Neural progenitor cell (in vitro differentiated cells): ENCODE measurements around the gene SLC2A9.

Experiments used
- CTCF ChIP-seq: fragments of 200-600 bp; sonication (generic); IDR thresholded peaks from 2 replicates; pipeline ENCODE4 v1.5.1; 2017; ENCODE audit warnings: antibody characterized with exemption, mild to moderate bottlenecking
- EZH2 ChIP-seq: fragments of 200-600 bp; sonication (generic); IDR thresholded peaks from 2 replicates; pipeline ENCODE4 v1.6.1; 2017; ENCODE audit warnings: antibody characterized with exemption, mild to moderate bottlenecking, moderate library complexity
- EZH2phosphoT487 ChIP-seq: fragments of 200-600 bp; sonication (generic); IDR thresholded peaks from 2 replicates; pipeline ENCODE4 v1.6.1; 2017; ENCODE audit warnings: antibody characterized with exemption

GRCh38 chr4:9866931-9867330 lies 154.4 kb downstream of the SLC2A9 start:
- TF ChIP-seq EZH2phosphoT487, result no peak
- TF ChIP-seq CTCF, result no peak
- no peak for TF ChIP-seq EZH2
